GM10248 (cell line): ENCODE results near the gene TAF6.

Experiments used
- CTCF ChIA-PET: fragments of 300-600 bp; sonication (Branson Sonifier 250); formaldehyde crosslinking; extraction: SDS; loops from one replicate; lab custom pipeline; 2021; ENCODE audit warnings: antibody characterized with exemption; lab: Yijun Ruan, JAX
- POLR2A ChIA-PET: fragments of 350-650 bp; sonication (Branson Sonifier 250); formaldehyde crosslinking; extraction: SDS; loops from one replicate; lab custom pipeline; 2020; ENCODE audit warnings: antibody characterized with exemption; lab: Yijun Ruan, JAX
- DNase-seq: peaks from one replicate; pipeline ENCODE4 v3.0.0; 2012; ENCODE audit errors: extremely low spot score
- CTCF ChIP-seq: IDR thresholded peaks from 2 replicates; pipeline ENCODE4 v1.5.1; 2012; ENCODE audit warnings: mild to moderate bottlenecking, low read depth; ENCODE audit errors: extremely low read depth, missing control alignments, control extremely low read depth

TAF6 gene

GRCh38 chr7:100111914-100112313, 7.2 kb downstream of the TAF6 start:
- CTCF ChIA-PET: interaction anchor here (0.8 to 2.7 kb wide), 3 partner anchors 10 to 29 kb away, joined by 3 to 14 read pairs (median 3); partner anchors contain the start of genes AP4M1 and MCM7
- no peak for DNase-seq
- TF ChIP-seq CTCF: no peak
- POLR2A ChIA-PET: no interaction called here

GRCh38 chr7:100111156-100111555, 8.0 kb downstream of the TAF6 start:
- TF ChIP-seq CTCF: no peak
- no peak for DNase-seq
- CTCF ChIA-PET: interaction anchor here (0.8 to 2.7 kb wide), 3 partner anchors 9 to 20 kb away, joined by 3 to 14 read pairs (median 3); partner anchors contain the start of genes AP4M1 and MCM7
- POLR2A ChIA-PET: no interaction called here

GRCh38 chr7:100109521-100110163, 9.5 kb downstream of the TAF6 start:
- ChIA-PET POLR2A (interaction anchor here (0.6 kb wide), 1 partner anchor 80 kb away, joined by 3 read pairs; no protein-coding TSS in a partner anchor), CTCF (no interaction called here)
- TF ChIP-seq CTCF: no peak
- DNase-seq: no peak

DNA sequence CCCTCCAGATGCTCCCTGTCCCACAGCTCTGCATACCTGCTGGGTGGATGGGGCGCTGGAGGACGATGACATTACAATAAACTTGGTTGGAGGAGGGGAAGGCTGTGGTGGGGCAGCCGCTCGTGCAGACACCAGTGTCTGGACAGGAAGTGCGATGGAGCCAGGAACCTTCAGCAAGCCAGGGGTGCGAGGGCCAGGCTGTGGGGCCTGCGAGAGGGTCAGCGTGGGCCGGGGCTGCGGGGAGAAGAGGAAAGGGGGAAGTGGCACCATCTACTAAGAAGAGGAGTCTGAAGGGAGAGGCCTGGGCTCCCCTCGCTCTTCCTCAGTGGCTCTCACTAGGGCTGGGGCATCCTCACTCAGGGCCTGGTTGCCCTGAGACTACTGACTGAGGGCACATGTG, 11.3 kb downstream of the TAF6 start:
- CTCF ChIA-PET: no interaction called here
- no peak for TF ChIP-seq CTCF
- POLR2A ChIA-PET: no interaction called here
- no peak for DNase-seq

DNA sequence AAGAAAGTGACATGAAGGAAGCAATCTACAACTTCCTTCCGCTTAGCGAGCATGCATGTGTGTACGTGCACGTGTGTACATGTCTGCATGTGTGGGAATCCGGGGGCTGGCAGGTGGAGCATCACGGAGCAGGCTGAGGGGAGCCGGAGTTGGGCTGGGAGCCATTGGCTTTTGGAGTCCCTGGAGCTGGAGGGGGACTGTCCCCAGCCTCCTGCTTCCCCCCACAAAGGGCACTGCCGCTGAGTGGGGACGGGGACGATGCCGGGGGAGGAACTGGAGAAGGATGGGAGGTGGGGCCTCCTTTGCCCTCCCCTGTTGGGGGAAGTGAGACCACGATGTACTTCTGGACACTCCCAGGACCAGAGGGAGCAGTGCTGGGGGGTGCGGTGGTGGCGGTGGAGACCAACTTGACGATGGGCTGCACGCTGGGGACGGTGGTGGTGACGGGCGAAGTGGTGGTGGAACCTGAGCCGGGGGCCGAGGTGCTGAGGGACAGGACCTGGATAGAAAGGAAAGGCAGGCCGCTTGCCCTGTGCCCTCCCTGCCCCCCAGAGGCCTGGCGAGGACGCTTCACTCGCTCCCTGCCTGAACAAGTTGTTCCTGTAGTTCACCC, 11.9 kb downstream of the TAF6 start:
- CTCF ChIA-PET: no interaction called here

DNA sequence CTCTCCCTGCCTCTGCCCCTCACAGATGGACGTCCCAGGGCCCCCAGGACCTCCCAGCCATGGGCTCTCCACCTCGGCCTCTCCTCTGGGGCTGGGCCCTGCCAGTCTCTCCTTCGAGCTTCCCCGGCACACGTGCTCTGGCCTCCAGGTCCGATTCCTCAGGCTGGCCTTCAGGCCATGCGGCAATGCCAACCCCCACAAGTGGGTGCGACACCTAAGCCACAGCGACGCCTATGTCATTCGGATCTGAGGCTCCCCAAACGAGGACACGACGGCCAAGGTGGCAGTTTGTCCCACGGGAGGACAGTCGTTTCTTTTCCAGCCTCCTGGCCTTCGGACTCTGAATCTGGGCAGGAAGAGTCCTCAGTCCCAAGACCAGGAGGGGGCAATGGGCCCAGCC, 12.5 kb downstream of the TAF6 start:
- TF ChIP-seq CTCF: no peak
- ChIA-PET POLR2A (interaction anchor here (0.6 kb wide), 1 partner anchor 568 kb away, joined by 12 read pairs; no protein-coding TSS in a partner anchor), CTCF (no interaction called here)
- no peak for DNase-seq

More for the DNA sequence above, 11.9 kb downstream of the TAF6 start:
- no peak for DNase-seq
- TF ChIP-seq CTCF: no peak
- POLR2A ChIA-PET: no interaction called here
